Ascending aorta (tissue), 2 donors: ENCODE results near the gene DPYD. TPM values are rescaled to one million over a fixed set of nuclear protein-coding genes. Genes with fewer than 3 reads are reported as not detected.
A peak's percentile ranks its signal among the peaks of the same experiment; 100 is the strongest.

Experiments
- DNase-seq, 2 donors: peaks; one replicate each; pipeline ENCODE4 v3.0.0-alpha.2; 2019; ENCODE audit warnings: low spot score in 2 of 2
- H3K27ac ChIP-seq, 2 donors: fragments of 200-600 bp; sonication (generic); one replicate each; pipeline ENCODE4 v1.5.1; 2016 to 2017; ENCODE audit warnings: mild to moderate bottlenecking in 1 of 2
- H3K27me3 ChIP-seq: fragments of 200-600 bp; sonication (generic); one replicate; pipeline ENCODE4 v1.5.1; 2017
- H3K36me3 ChIP-seq, 2 donors: fragments of 200-600 bp; sonication (generic); one replicate each; pipeline ENCODE4 v1.5.1; 2016
- H3K4me1 ChIP-seq, 2 donors: fragments of 200-600 bp; sonication (generic); one replicate each; pipeline ENCODE4 v1.5.1; 2016 to 2017; ENCODE audit warnings: mild to moderate bottlenecking in 1 of 2
- H3K4me3 ChIP-seq, 2 donors: fragments of 200-600 bp; sonication (generic); one replicate each; pipeline ENCODE4 v1.5.1; 2016 to 2017; ENCODE audit warnings: mild to moderate bottlenecking in 1 of 2
- H3K9me3 ChIP-seq, 2 donors: fragments of 200-600 bp; sonication (generic); one replicate each; pipeline ENCODE4 v1.5.1; 2016
- intact Hi-C: fragments of 100-400 bp; cut with DNase I; formaldehyde crosslinking; loops from one replicate; pipeline ENCODE4 v1.15.1; 2023
- total RNA-seq: library from RNA; depleted of rRNA; stranded (reverse); fragments of >200 nt; gene quantifications from one replicate; pipeline ENCODE4 v1.1.0, GENCODE V29; 2016
- TF ChIP-seq, protein P1 (sequence below), 3 experiments: fragments of 200-600 bp in 2 of 3; fragments of 450-650 bp in 1 of 3; sonication (generic) in 2 of 3; IDR thresholded peaks; one replicate each; pipeline ENCODE4 v1.5.1; 2016 to 2019; ENCODE audit warnings: antibody characterized with exemption in 3 of 3, mild to moderate bottlenecking in 1 of 3, moderate library complexity in 1 of 3

Gene DPYD
- total RNA-seq, 1 donor from 2014 or later = 22.9 TPM

DNA sequence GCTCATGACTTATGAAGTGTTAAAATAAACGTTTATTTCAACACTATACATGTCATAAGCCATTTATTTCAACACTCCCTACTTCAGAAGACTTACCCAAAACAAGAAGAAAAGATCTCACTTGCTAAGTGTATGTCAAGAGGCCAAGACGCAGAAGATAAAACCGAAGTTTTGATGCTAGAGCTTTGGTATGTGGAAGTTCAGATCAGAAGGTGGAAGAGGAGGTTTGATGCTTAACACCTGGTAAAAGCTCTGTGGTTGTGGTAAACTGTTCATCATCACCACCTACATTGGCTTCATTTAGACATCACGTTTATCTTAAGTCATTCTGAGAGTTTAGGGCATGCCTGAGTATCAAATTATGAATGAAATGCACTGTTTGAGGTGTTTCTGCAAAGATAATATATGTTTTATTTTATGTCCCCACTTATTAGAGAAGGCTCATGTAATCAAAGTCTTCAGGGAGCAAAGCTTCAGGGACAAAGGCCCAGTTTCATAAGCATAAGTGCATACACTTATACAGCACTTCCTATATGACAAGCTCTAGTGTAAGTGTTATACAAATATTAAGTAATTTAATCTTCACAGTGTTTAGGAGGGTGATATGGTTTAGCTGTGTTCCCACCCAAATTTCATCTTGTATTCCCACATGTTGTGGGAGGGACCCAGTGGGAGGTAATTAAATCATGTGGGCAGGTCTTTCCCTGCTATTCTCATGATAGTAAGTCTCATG, 665.9 kb downstream of the DPYD start:
- Histone ChIP-seq H3K9me3 (no peaks in the 10 kb centered on the region), H3K4me1 (no peaks in the 10 kb centered on the region), H3K27ac (no peak overlapping the region), H3K36me3 (no peaks in the 10 kb centered on the region), H3K27me3 (no peaks in the 10 kb centered on the region), H3K4me3 (no peak overlapping the region)
- intact Hi-C loops = no loop called here
- no peak for DNase-seq
- TF ChIP-seq, protein P1, sequence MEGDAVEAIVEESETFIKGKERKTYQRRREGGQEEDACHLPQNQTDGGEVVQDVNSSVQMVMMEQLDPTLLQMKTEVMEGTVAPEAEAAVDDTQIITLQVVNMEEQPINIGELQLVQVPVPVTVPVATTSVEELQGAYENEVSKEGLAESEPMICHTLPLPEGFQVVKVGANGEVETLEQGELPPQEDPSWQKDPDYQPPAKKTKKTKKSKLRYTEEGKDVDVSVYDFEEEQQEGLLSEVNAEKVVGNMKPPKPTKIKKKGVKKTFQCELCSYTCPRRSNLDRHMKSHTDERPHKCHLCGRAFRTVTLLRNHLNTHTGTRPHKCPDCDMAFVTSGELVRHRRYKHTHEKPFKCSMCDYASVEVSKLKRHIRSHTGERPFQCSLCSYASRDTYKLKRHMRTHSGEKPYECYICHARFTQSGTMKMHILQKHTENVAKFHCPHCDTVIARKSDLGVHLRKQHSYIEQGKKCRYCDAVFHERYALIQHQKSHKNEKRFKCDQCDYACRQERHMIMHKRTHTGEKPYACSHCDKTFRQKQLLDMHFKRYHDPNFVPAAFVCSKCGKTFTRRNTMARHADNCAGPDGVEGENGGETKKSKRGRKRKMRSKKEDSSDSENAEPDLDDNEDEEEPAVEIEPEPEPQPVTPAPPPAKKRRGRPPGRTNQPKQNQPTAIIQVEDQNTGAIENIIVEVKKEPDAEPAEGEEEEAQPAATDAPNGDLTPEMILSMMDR (IDR thresholded peaks at IDR 0.05) = no peak

DNA sequence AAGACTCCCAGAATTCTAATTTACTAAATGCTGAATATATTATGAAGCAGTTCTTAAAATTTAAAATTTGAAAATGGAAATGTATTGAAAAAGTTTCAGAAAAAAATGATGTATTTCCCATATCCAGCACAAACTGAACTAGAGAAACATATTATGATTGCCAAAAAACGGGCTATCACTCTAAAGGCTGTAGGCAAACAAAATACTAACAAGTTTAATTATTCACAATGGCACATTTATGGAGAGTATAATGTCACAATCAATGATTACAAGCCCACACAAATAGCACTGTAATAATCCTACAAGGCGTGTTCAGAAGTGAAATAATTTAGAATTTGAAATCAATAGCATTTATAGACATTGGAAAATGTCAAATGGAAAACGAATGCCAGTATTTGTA, 667.9 kb downstream of the DPYD start:
- no peaks in the 10 kb centered on the region for H3K27me3 ChIP-seq
- no peaks in the 10 kb centered on the region for H3K36me3 ChIP-seq
- no peaks in the 10 kb centered on the region for H3K9me3 ChIP-seq
- H3K4me3 ChIP-seq = no peak overlapping the region
- TF ChIP-seq, protein P1 (IDR thresholded peaks at IDR 0.05) = no peak
- H3K4me1 ChIP-seq = no peaks in the 10 kb centered on the region
- intact Hi-C loops = no loop called here
- no peak for DNase-seq
- no peak overlapping the region for H3K27ac ChIP-seq

DNA sequence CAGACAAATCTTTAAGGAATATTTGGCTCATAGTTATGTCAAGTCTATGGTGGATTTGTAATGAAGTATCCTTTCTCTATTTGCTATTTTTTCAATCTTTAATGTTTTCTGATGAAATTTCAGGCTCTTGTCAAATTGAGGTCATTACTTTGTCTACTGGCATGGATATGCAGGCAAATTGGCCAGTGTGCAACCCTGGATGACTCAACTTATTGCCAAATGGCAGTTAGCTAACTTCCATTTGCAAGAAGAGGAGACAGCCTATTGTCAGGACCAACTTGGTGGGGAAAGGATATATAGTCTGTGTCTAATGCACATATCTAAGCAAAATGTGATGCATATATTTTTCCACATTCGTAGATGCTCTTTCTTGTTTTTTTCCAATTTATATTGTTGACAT, 668.8 kb downstream of the DPYD start:
- peak in 1 of 2 donors; percentile 63 for DNase-seq
- Histone ChIP-seq H3K4me1 (no peaks in the 10 kb centered on the region), H3K27me3 (no peaks in the 10 kb centered on the region), H3K4me3 (no peak overlapping the region), H3K27ac (no peak overlapping the region), H3K9me3 (no peaks in the 10 kb centered on the region), H3K36me3 (no peaks in the 10 kb centered on the region)
- TF ChIP-seq, protein P1 (IDR thresholded peaks at IDR 0.05) = no peak
- intact Hi-C loops = no loop called here

DNA sequence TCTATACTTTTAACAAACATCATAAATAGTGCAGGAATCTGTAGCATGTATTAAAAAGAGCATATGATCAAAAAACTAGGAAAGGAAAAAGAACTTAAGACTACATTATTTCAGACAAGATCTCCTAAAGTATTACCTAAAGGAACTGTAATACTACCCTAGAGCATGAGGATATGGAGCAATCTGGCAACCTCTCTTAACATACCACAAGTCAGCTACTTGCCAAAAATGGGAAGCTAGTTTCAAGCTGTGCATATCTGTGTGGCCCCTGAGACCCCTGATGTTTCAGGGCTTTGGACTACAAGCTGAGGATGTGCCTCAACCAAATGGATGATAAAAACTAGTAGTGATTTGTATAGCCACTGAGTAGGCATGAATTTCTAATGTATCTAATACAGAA, 673.6 kb downstream of the DPYD start:
- DNase-seq = no peak
- Histone ChIP-seq H3K27me3 (no peaks in the 10 kb centered on the region), H3K36me3 (no peaks in the 10 kb centered on the region), H3K4me1 (no peaks in the 10 kb centered on the region), H3K4me3 (no peak overlapping the region), H3K9me3 (no peaks in the 10 kb centered on the region), H3K27ac (no peak overlapping the region)
- TF ChIP-seq, protein P1 (IDR thresholded peaks at IDR 0.05) = no peak
- intact Hi-C loops = no loop called here

DNA sequence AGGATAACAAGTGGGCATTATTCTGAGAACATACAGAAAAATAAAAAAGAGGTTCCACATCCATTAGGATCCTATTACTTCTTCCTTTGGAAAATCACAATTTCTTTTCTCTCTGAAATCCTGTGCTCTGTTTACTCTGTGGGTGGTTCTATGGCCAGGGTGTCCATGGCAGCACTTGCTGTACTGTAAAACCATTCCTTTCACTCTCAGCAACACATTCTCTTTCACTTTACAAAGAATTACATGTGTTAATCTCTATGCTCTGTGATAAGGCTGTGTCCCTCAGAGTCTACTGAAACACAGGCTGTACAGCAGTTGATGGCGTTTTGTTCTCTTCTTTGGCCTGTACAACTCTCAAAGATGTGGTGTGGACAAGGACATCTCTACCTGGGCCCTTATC, 675.2 kb downstream of the DPYD start:
- Histone ChIP-seq H3K4me1 (no peaks in the 10 kb centered on the region), H3K9me3 (no peaks in the 10 kb centered on the region), H3K36me3 (no peaks in the 10 kb centered on the region), H3K27ac (no peak overlapping the region), H3K4me3 (no peak overlapping the region), H3K27me3 (no peaks in the 10 kb centered on the region)
- DNase-seq = no peak
- intact Hi-C loops = no loop called here
- TF ChIP-seq, protein P1 (IDR thresholded peaks at IDR 0.05) = no peak

DNA sequence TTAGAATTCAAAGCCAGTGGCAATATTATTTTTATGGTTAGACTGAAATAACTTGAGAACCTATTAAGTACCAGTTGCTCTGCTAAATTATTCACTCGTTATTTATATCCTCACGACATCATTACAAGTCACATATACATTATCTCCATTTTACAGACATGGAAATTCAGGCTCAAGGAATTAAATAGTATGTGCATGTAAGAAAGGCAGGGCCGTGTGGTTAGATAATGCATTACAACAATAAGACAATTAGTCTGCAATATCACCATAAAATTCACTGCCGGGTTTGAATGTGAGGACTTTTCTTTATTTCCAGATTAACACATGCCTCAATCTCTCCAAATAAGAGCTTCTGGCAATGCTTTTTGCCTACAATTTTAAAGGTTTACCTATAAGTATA, 675.8 kb downstream of the DPYD start:
- TF ChIP-seq, protein P1 (IDR thresholded peaks at IDR 0.05) = no peak
- intact Hi-C loops = no loop called here
- Histone ChIP-seq H3K4me1 (no peaks in the 10 kb centered on the region), H3K36me3 (no peaks in the 10 kb centered on the region), H3K4me3 (no peak overlapping the region), H3K9me3 (no peaks in the 10 kb centered on the region), H3K27ac (no peak overlapping the region), H3K27me3 (no peaks in the 10 kb centered on the region)
- no peak for DNase-seq
